Measurements from ENCODE around the gene IFRD2.
A peak's percentile ranks its signal among the peaks of the same experiment; 100 is the strongest.

Gene IFRD2

DNA sequence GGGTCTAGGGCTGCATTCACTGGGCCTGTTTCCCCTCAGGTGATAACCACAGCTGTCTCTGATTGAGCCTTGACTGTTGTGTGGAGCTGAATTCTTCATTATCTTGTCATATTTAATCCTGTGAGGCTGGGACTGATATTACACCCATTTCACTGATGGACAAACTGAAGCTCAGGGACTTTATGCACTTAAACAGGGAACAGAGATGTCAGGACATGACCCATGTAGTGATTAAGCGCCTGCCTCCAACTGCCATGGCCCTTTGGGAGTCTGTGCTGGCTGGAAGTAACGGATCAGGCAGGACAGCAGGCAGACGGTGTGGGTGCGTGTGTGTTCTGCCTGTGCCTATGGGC is 48.7 kb downstream of the IFRD2 start:
- no peak overlapping the region for H3K4me3 ChIP-seq (ENCODE audit: low read length)
- DNase-seq (ENCODE audit: low read depth): no peak
- TF ChIP-seq, protein P1, sequence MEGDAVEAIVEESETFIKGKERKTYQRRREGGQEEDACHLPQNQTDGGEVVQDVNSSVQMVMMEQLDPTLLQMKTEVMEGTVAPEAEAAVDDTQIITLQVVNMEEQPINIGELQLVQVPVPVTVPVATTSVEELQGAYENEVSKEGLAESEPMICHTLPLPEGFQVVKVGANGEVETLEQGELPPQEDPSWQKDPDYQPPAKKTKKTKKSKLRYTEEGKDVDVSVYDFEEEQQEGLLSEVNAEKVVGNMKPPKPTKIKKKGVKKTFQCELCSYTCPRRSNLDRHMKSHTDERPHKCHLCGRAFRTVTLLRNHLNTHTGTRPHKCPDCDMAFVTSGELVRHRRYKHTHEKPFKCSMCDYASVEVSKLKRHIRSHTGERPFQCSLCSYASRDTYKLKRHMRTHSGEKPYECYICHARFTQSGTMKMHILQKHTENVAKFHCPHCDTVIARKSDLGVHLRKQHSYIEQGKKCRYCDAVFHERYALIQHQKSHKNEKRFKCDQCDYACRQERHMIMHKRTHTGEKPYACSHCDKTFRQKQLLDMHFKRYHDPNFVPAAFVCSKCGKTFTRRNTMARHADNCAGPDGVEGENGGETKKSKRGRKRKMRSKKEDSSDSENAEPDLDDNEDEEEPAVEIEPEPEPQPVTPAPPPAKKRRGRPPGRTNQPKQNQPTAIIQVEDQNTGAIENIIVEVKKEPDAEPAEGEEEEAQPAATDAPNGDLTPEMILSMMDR (conservative IDR thresholded peaks at IDR 0.05; ENCODE audit: low read depth, low read length): no peak

DNA sequence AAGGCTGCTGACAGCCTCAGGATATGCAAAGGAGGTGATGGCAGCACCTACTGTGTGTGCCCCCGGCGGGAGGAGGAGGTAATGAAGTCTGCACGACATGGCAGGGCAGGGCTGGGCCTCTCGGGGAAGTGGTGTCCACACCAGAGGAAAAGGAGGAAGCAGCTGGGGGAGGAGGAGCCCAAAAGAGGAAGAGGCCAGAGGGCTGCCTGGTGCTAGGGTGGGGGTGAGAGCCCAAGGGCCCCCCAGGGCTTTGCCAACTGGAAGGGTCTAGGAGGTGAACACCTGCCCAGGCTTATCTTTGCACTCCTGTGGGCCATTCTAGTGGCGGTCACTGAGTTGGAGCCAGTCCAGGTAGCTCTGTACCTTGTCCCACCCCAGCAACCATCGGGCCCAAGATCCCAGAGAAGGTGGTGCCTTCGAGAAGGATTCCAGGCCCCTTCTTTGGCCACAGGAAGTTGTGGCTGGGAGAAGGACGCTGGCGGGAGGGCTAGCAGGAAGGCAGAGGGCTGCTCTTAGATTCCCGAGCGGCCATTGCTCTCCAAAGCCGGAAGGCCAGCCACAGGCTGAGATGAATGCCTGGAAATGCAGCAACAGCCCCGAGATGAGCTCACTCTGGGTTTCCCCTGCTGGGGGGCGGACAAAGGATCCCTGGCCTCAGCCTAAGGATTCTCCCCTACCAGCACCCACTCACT is 49.2 kb downstream of the IFRD2 start:
- no peak overlapping the region for H3K4me3 ChIP-seq (ENCODE audit: low read length)
- DNase-seq (ENCODE audit: low read depth): no peak
- TF ChIP-seq, protein P1 (conservative IDR thresholded peaks at IDR 0.05; ENCODE audit: low read depth, low read length): no peak

DNA sequence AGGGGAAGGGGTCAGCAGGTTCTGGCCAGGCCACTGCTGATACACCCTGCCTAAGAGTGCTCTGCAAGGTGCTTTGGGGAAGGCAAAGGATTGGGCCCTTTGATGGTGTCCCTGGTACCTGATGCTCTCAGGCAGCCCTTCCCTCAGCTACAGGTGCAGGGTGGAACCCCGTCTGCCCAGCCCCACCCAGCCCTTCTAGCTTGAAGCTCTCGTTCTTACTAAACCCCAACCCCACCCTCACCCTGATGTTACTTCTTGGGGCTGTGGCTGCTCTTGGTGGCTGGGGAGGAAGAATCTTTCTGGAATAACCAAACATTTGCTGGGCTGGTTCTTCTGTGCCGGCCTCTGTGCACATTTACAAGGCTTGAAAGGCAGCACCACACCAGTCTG is 49.9 kb downstream of the IFRD2 start:
- TF ChIP-seq, protein P1 (conservative IDR thresholded peaks at IDR 0.05; ENCODE audit: low read depth, low read length): no peak
- no peak for DNase-seq (ENCODE audit: low read depth)
- no peak overlapping the region for H3K4me3 ChIP-seq (ENCODE audit: low read length)

DNA sequence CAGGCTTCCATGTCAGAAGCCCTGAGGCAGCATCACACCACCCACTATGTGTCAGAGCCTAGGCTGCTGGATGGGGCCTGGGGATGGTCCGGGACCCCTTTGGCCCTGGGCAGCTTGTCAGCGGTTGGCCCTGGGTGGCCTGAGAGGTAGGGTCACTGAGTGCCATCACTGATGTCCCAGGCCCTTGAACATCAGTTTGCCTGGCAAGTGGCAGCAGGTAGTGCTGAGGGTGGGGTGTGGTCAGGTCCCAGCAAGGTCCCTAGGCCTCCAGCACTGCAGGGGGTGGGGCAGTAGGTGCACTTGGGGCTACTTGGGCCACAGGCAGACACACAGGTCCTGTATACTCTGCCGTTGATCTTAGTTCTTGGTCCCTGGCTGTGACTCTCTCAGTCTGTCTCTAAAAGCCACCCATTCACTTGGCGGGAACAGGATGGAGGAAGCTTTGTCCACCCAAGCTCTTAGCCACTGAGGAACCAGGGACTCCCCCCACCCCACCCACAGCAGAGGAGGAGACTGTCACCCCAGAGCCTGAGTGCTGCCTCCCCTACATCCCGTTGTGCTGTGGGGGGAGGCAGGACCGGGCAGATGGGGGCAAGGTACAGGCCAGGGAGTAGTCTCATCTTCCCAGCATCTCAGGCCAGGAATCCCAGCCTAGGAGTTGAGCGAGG is 50.4 kb downstream of the IFRD2 start:
- TF ChIP-seq, protein P1 (conservative IDR thresholded peaks at IDR 0.05; ENCODE audit: low read depth, low read length): no peak
- no peak overlapping the region for H3K4me3 ChIP-seq (ENCODE audit: low read length)
- no peak for DNase-seq (ENCODE audit: low read depth)

DNA sequence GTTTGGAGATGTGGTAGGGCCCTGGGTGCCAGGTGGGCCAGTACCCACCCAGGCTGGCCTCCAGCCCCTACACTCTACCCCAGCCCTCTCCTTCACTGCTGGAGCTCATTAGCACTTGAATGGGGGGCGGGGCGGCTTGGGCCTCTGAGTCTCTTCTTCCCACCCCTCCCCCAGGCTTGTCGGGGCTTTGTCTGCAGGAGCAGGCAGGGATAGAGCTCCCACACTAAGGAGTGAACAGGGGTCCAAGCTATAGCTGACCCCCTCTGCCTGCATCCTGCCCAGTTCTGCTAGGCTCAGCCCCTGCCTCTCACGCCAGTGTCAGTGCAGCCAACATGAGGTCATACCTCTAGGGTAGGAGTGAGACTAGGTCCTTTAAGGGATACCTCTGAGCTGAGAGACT is 51.1 kb downstream of the IFRD2 start:
- DNase-seq (ENCODE audit: low read depth): no peak
- H3K4me3 ChIP-seq (ENCODE audit: low read length): no peak overlapping the region
- TF ChIP-seq, protein P1 (conservative IDR thresholded peaks at IDR 0.05; ENCODE audit: low read depth, low read length): no peak

DNA sequence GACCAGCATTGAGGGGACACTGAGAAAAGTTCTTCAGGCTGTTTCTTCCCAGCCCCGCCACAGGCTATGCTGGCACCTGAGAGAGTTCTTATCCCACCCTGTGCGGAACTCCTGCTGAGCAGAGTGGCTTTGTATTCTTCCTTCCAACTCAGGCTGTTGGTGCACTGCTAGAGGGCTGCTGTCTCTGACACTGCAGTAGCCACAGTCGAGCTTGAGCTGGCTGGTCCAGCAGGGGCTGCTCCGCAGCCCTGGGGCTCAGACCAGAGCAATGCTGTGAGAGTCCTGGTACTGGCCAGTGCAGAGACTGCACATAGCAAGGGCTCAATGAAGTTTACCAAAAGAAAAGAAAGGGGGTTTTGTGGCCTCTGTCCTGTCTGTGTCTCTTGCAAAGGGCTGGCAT is 52.6 kb downstream of the IFRD2 start:
- DNase-seq (ENCODE audit: low read depth): no peak
- no peak overlapping the region for H3K4me3 ChIP-seq (ENCODE audit: low read length)
- TF ChIP-seq, protein P1 (conservative IDR thresholded peaks at IDR 0.05; ENCODE audit: low read depth, low read length): no peak

DNA sequence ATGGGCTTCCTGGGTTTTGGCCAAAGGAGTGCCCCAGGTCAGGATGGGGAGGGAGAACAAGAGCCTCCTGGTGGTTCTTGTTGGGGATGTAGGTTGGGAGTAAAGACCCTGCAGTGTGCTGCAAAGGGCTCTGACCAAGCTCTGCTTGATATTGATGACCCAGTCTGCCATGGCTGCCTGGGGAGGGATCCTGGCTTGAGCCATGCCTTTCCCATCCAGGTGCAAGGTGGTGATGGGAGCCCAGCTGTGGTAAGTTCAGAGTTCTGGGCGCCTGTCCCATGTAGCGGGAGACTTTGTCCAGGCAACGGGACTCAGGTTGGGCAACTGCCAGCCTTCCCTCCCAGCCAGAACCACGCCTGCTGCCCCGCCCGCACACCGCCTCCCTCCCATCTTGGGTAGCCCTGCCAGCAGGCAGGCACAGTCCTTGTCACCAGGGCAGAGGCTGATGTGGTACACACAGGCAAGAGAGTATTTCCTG is 53.6 kb downstream of the IFRD2 start:
- TF ChIP-seq, protein P1 (conservative IDR thresholded peaks at IDR 0.05; ENCODE audit: low read depth, low read length): peak; percentile 5
- no peak for DNase-seq (ENCODE audit: low read depth)

More for the DNA sequence above, 53.6 kb downstream of the IFRD2 start:
- peak overlapping the region; percentile 88 for H3K4me3 ChIP-seq (ENCODE audit: low read length)

Measured in retinal pigment epithelial cell (primary cell).